Effector memory CD8-positive, alpha-beta T cell (primary cell): ENCODE measurements around the gene NAGPA.

ENCODE experiments used
- ATAC-seq: fragments of 150-1000 bp; cut with Tn5 transposase; replicated peaks from 2 replicates; pipeline ENCODE4 v1.10.0; 2021; ENCODE audit warnings: mild to moderate bottlenecking, moderate library complexity
- DNase-seq, 3 experiments: peaks; one replicate each; pipeline ENCODE4 v3.0.0; 2021
- H3K27ac Mint-ChIP-seq, 2 donors: one replicate each; pipeline ENCODE4 v1.8.0; 2022; ENCODE audit warnings: mild to moderate bottlenecking in 2 of 2, mixed read lengths in 2 of 2, moderate library complexity in 2 of 2
- H3K27me3 Mint-ChIP-seq, 2 donors: one replicate each; pipeline ENCODE4 v1.8.0; 2022; ENCODE audit warnings: mixed read lengths in 2 of 2
- H3K36me3 Mint-ChIP-seq: one replicate; pipeline ENCODE4 v1.8.0; 2022; ENCODE audit warnings: mild to moderate bottlenecking, moderate library complexity, mixed read lengths; ENCODE audit not compliant: insufficient read depth
- H3K4me1 Mint-ChIP-seq, 2 donors: one replicate each; pipeline ENCODE4 v1.8.0; 2022; ENCODE audit warnings: low read depth in 2 of 2, mixed read lengths in 2 of 2
- H3K4me3 Mint-ChIP-seq, 2 donors: one replicate each; pipeline ENCODE4 v1.8.0; 2022; ENCODE audit warnings: mild to moderate bottlenecking in 2 of 2, mixed read lengths in 2 of 2, moderate library complexity in 2 of 2
- H3K9me3 Mint-ChIP-seq, 2 donors: one replicate each; pipeline ENCODE4 v1.8.0; 2022; ENCODE audit warnings: mixed read lengths in 2 of 2

Gene NAGPA

GRCh38 chr16:4982056-4982867 is 51.5 kb downstream of the NAGPA start:
- DNase-seq = no peak
- Mint-ChIP-seq H3K27ac (no peak overlapping the region), H3K36me3 (no peaks in the 10 kb centered on the region), H3K27me3 (peaks cover 4 to 46% of the 10 kb centered on the region in 2 donors), H3K4me1 (no peaks in the 10 kb centered on the region), H3K4me3 (no peak overlapping the region), H3K9me3 (no peaks in the 10 kb centered on the region)
- no peak for ATAC-seq

DNA sequence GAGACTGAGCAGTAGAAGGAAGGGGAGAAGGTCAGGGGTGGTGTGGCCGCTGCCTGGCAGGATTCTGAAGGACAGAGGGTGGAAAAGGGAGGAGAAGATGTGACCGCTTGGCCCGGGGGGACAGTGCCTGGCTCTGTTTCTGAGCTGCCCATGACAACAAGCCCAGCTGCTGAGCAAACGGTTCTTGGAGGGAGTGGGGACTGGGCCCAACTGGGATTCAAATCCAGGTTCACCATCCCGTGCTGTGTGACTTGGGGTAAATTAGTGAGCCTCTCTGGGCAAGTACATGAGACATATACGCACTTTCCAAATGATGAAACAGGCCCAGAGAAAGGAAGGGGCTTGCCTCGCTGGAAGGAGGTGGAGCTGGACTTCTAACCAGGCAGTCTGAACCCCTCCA is 52.3 kb downstream of the NAGPA start:
- H3K27ac Mint-ChIP-seq = no peak overlapping the region
- no peaks in the 10 kb centered on the region for H3K9me3 Mint-ChIP-seq
- H3K4me1 Mint-ChIP-seq = no peaks in the 10 kb centered on the region
- DNase-seq (no peak), ATAC-seq (no peak)
- peaks cover 4 to 38% of the 10 kb centered on the region in 2 donors for H3K27me3 Mint-ChIP-seq
- no peaks in the 10 kb centered on the region for H3K36me3 Mint-ChIP-seq
- H3K4me3 Mint-ChIP-seq = no peak overlapping the region

GRCh38 chr16:4980691-4981090 is 53.0 kb downstream of the NAGPA start:
- ATAC-seq = no peak
- peaks cover 7 to 35% of the 10 kb centered on the region in 2 donors for H3K27me3 Mint-ChIP-seq
- H3K4me1 Mint-ChIP-seq = no peaks in the 10 kb centered on the region
- H3K27ac Mint-ChIP-seq = no peak overlapping the region
- H3K4me3 Mint-ChIP-seq = no peak overlapping the region
- H3K9me3 Mint-ChIP-seq = no peaks in the 10 kb centered on the region
- DNase-seq = no peak
- H3K36me3 Mint-ChIP-seq = no peaks in the 10 kb centered on the region

- H3K27ac Mint-ChIP-seq = no peak overlapping the region
- ATAC-seq (no peak), DNase-seq (no peak)
- H3K36me3 Mint-ChIP-seq = no peaks in the 10 kb centered on the region
- no peaks in the 10 kb centered on the region for H3K9me3 Mint-ChIP-seq
- H3K4me1 Mint-ChIP-seq = no peaks in the 10 kb centered on the region
- H3K4me3 Mint-ChIP-seq = no peak overlapping the region
- peaks cover 12 to 38% of the 10 kb centered on the region in 2 donors for H3K27me3 Mint-ChIP-seq
Measured at GRCh38 chr16:4979736-4980660, 53.7 kb downstream of the NAGPA start.

- Mint-ChIP-seq H3K27ac (no peak overlapping the region), H3K9me3 (no peaks in the 10 kb centered on the region), H3K27me3 (peaks cover 12 to 38% of the 10 kb centered on the region in 2 donors), H3K36me3 (no peaks in the 10 kb centered on the region), H3K4me1 (no peaks in the 10 kb centered on the region), H3K4me3 (no peak overlapping the region)
- ATAC-seq (no peak), DNase-seq (no peak)
Measured at GRCh38 chr16:4979164-4979563, 54.6 kb downstream of the NAGPA start.

DNA sequence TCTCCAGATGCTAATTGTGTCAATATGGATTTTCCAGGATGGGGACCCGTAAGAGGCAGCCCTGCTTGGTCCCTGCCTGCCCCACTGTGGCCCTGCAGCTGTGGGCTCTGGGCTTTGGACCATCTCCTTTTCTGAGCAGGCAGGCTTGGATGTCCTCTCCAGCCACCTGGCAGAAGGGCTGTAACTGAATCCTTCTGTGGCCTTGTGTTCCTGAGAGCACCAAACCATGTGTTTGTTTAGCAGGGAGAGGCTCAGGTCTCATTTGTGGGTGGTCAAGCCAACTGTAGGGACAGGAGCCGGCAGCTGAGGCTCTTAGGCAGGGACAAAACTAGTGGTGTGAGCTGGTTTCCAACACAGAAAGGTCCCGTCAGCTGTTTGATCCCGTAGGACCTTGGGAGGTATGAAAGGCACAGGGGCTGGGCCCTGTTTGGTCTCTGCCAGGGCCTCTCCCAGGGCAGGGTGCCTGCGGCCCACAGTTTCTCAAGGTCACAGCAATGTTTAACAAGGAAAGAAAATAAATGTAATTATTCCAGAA is 57.1 kb downstream of the NAGPA start:
- ATAC-seq (no peak), DNase-seq (no peak)
- no peaks in the 10 kb centered on the region for H3K9me3 Mint-ChIP-seq
- H3K27ac Mint-ChIP-seq = no peak overlapping the region
- peaks cover 12 to 54% of the 10 kb centered on the region in 2 donors for H3K27me3 Mint-ChIP-seq
- H3K36me3 Mint-ChIP-seq = no peaks in the 10 kb centered on the region
- H3K4me1 Mint-ChIP-seq = no peaks in the 10 kb centered on the region
- H3K4me3 Mint-ChIP-seq = no peak overlapping the region

GRCh38 chr16:4976079-4976478 is 57.7 kb downstream of the NAGPA start:
- no peaks in the 10 kb centered on the region for H3K36me3 Mint-ChIP-seq

More at GRCh38 chr16:4976079-4976478, 57.7 kb downstream of the NAGPA start:
- no peak for ATAC-seq
- Mint-ChIP-seq H3K4me3 (no peak overlapping the region), H3K27ac (no peak overlapping the region), H3K9me3 (no peaks in the 10 kb centered on the region), H3K4me1 (no peaks in the 10 kb centered on the region), H3K27me3 (peaks cover 12 to 54% of the 10 kb centered on the region in 2 donors)
- DNase-seq = no peak
